K562 (cell line): ENCODE data around the gene SNX10.

Source experiments
- BACH1 ChIP-seq: fragments of 200-800 bp; sonication (Bioruptor generic); IDR thresholded peaks from 2 replicates; pipeline ENCODE4 v1.6.1; 2016; ENCODE audit warnings: missing genetic modification characterization, missing compliant biosample characterization
- STAG1 ChIP-seq: sonication (generic); formaldehyde crosslinking; IDR thresholded peaks from 2 replicates; pipeline ENCODE4 v1.5.0; 2020; ENCODE audit warnings: missing genetic modification reagents, borderline replicate concordance
- TARDBP ChIP-seq: fragments of 450-650 bp; IDR thresholded peaks from 2 replicates; pipeline ENCODE4 v1.6.1; 2016
- TF ChIP-seq, protein P1 (sequence below): sonication (generic); formaldehyde crosslinking; IDR thresholded peaks from 2 replicates; pipeline ENCODE4 v1.8.1; 2022; ENCODE audit warnings: missing genetic modification reagents
- TF ChIP-seq, protein P2 (sequence below), 3 experiments: IDR thresholded peaks in 2 of 3; conservative IDR thresholded peaks in 1 of 3; 2 replicates each; pipeline ENCODE4 v1.5.1; 2011 to 2012; ENCODE audit warnings: low read length in 3 of 3, mild to moderate bottlenecking in 3 of 3, control low read depth in 2 of 3, improper control_type of control experiment in 1 of 3, inconsistent platforms in 1 of 3, low read depth in 1 of 3, mixed read lengths in 1 of 3, moderate library complexity in 1 of 3; ENCODE audit not compliant: insufficient read depth in 2 of 3

DNA sequence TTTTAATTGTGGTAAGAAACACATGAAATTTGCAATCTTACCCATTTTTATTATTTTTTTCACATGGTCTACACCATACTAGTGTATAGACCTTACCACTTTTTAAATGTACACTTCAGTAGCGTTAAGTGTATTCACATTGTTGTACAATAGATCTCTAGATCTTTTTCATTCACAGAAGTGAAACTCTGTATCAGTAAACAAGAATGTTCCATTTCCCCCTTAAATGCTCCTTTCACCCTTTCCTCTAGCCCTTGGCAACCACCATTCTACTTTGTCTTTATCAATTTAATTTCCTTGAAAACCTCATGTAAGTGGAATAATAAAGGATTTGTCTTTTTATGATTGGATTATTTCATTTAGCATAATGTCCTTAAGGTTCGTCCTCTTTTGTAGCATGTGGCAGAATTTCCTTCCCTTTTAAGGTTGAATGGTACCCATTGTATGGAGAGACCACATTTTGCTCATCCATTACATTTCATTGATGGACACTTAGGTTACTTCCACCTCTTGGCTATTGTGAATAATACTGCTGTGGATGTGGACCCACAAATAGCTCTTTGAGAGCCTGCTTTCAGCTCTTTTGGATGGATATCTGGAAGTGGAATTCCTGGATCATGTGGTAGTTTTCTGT is 45.7 kb downstream of the SNX10 start:
- TF ChIP-seq, protein P1, sequence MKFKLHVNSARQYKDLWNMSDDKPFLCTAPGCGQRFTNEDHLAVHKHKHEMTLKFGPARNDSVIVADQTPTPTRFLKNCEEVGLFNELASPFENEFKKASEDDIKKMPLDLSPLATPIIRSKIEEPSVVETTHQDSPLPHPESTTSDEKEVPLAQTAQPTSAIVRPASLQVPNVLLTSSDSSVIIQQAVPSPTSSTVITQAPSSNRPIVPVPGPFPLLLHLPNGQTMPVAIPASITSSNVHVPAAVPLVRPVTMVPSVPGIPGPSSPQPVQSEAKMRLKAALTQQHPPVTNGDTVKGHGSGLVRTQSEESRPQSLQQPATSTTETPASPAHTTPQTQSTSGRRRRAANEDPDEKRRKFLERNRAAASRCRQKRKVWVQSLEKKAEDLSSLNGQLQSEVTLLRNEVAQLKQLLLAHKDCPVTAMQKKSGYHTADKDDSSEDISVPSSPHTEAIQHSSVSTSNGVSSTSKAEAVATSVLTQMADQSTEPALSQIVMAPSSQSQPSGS = no peak
- no peak for TF ChIP-seq BACH1 (tag)
- TF ChIP-seq STAG1 (CRISPR knock-in tag) = no peak
- TF ChIP-seq, protein P2, sequence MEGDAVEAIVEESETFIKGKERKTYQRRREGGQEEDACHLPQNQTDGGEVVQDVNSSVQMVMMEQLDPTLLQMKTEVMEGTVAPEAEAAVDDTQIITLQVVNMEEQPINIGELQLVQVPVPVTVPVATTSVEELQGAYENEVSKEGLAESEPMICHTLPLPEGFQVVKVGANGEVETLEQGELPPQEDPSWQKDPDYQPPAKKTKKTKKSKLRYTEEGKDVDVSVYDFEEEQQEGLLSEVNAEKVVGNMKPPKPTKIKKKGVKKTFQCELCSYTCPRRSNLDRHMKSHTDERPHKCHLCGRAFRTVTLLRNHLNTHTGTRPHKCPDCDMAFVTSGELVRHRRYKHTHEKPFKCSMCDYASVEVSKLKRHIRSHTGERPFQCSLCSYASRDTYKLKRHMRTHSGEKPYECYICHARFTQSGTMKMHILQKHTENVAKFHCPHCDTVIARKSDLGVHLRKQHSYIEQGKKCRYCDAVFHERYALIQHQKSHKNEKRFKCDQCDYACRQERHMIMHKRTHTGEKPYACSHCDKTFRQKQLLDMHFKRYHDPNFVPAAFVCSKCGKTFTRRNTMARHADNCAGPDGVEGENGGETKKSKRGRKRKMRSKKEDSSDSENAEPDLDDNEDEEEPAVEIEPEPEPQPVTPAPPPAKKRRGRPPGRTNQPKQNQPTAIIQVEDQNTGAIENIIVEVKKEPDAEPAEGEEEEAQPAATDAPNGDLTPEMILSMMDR (IDR thresholded peaks at IDR 0.05 in 2 of 3, conservative IDR thresholded peaks at IDR 0.05 in 1 of 3; ENCODE audit: insufficient read depth in 2 of 3, low read depth in 1 of 3, low read length in 3 of 3) = no peak
- TF ChIP-seq TARDBP = no peak
